Endothelial cell of umbilical vein (primary cell): ENCODE data around the gene NUP214. TPM values are rescaled to one million over a fixed set of nuclear protein-coding genes. Genes with fewer than 3 reads are reported as not detected.

Experiments
- BruUV-seq: library from RNA; stranded (reverse); fragments of 400-500 nt; replicated peaks from 2 replicates; lab custom pipeline; 2021; lab: Mats Ljungman, UMichigan
- CTCF ChIA-PET: fragments of 300-600, 350-600 bp; sonication (Branson Sonifier 250); formaldehyde crosslinking; loops from one replicate; lab custom pipeline; 2021; ENCODE audit warnings: antibody characterized with exemption, inconsistent platforms; lab: Charles Lee
- POLR2A ChIA-PET: fragments of 300-600, 350-600 bp; sonication (Branson Sonifier 250); formaldehyde crosslinking; loops from one replicate; lab custom pipeline; 2021; ENCODE audit warnings: antibody characterized with exemption, inconsistent platforms; lab: Charles Lee
- DNase-seq: peaks from one replicate; pipeline ENCODE4 v3.0.0-alpha.2; 2011; ENCODE audit warnings: low read depth, low spot score
- FAIRE-seq: peaks from 2 replicates; lab custom pipeline; 2011; peaks lifted over from hg19 to GRCh38; lab: Jason Lieb, UNC
- H2AFZ ChIP-seq: 2 replicates; pipeline ENCODE4 v1.6.0; 2012; ENCODE audit warnings: low read depth, low read length, control low read depth, inconsistent platforms
- H3K27ac ChIP-seq: 2 replicates; pipeline ENCODE4 v1.5.1; 2011; ENCODE audit warnings: low read depth, mild to moderate bottlenecking, control low read depth, low read length, moderate library complexity; ENCODE audit not compliant: insufficient read depth
- H3K27me3 ChIP-seq, 2 experiments: 2 replicates each; pipeline versions ENCODE4 v1.6.0 to v1.6.1; 2011; ENCODE audit warnings: low read length in 2 of 2, mixed read lengths in 1 of 2; ENCODE audit not compliant: control insufficient read depth in 2 of 2, insufficient read depth in 2 of 2
- H3K36me3 ChIP-seq, 2 experiments: 2 replicates in 1 of 2; 3 replicates in 1 of 2; pipeline ENCODE4 v1.5.1; 2011; ENCODE audit warnings: low read length in 2 of 2, mild to moderate bottlenecking in 1 of 2, moderate library complexity in 1 of 2; ENCODE audit not compliant: control insufficient read depth in 2 of 2, insufficient read depth in 2 of 2; ENCODE audit errors: extremely low read depth in 1 of 2
- H3K4me1 ChIP-seq: 3 replicates; pipeline ENCODE4 v1.5.1; 2011; ENCODE audit warnings: mild to moderate bottlenecking, low read length; ENCODE audit not compliant: control insufficient read depth, insufficient read depth; ENCODE audit errors: extremely low read depth
- H3K4me2 ChIP-seq: 2 replicates; pipeline ENCODE4 v1.6.1; 2011; ENCODE audit warnings: low read length, control low read depth, mixed read lengths; ENCODE audit not compliant: insufficient read depth
- H3K4me3 ChIP-seq, 3 experiments: fragments of 200-600 bp in 1 of 3; sonication (generic), shearing (Covaris generic) in 1 of 3; replicated peaks in 1 of 3; 2 replicates each; pipeline ENCODE4 v1.5.1; 2011 to 2016; ENCODE audit warnings: control low read depth in 3 of 3, low read length in 3 of 3, mild to moderate bottlenecking in 2 of 3, inconsistent platforms in 1 of 3, low read depth in 1 of 3, moderate library complexity in 1 of 3; ENCODE audit not compliant: insufficient read depth in 1 of 3
- H3K79me2 ChIP-seq: 2 replicates; pipeline ENCODE4 v1.6.0; 2012; ENCODE audit warnings: low read length, inconsistent platforms; ENCODE audit not compliant: control insufficient read depth, insufficient read depth
- H3K9ac ChIP-seq: replicated peaks from 2 replicates; pipeline ENCODE3; 2011; ENCODE audit warnings: low read length, control low read depth; ENCODE audit not compliant: insufficient read depth; ENCODE audit errors: extremely low read depth
- H3K9me1 ChIP-seq: replicated peaks from 3 replicates; pipeline ENCODE4 v1.6.0; 2011; ENCODE audit warnings: mild to moderate bottlenecking, low read length; ENCODE audit not compliant: control insufficient read depth, insufficient read depth; ENCODE audit errors: extremely low read depth
- H3K9me3 ChIP-seq: replicated peaks from 2 replicates; pipeline ENCODE4 v1.5.1; 2012; ENCODE audit warnings: low read length, inconsistent platforms; ENCODE audit not compliant: control insufficient read depth, insufficient read depth
- H4K20me1 ChIP-seq: replicated peaks from 2 replicates; pipeline ENCODE3; 2011; ENCODE audit warnings: mild to moderate bottlenecking, low read length; ENCODE audit not compliant: control insufficient read depth, insufficient read depth; ENCODE audit errors: extremely low read depth
- GATA2 ChIP-seq: IDR thresholded peaks from 2 replicates; pipeline ENCODE4 v1.7.0; 2011; ENCODE audit warnings: low read depth, mild to moderate bottlenecking, moderate library complexity, mixed read lengths, low read length; ENCODE audit not compliant: insufficient read length, insufficient read depth
- JUN ChIP-seq: IDR thresholded peaks from 2 replicates; pipeline ENCODE4 v1.6.1; 2011; ENCODE audit warnings: borderline replicate concordance, low read depth; ENCODE audit not compliant: insufficient read length, insufficient read depth
- MYC ChIP-seq: IDR thresholded peaks from one replicate; pipeline ENCODE4 v1.6.1; 2011; ENCODE audit warnings: mild to moderate bottlenecking, low read depth, low read length
- dilution Hi-C: fragments of 300-500 bp; cut with MboI; formaldehyde crosslinking; loops from one replicate; pipeline ENCODE4 v1.15.0; 2019; ENCODE audit warnings: low sequenced_read_pairs; ENCODE audit not compliant: extremely low pct_ligation_motif_present
- intact Hi-C: fragments of 100-400 bp; cut with micrococcal nuclease; formaldehyde crosslinking; loops from one replicate; pipeline ENCODE4 v1.10.0; 2022
- polyA plus RNA-seq, 4 experiments: library from polyadenylated mRNA; depleted of rRNA in 3 of 4; stranded (reverse) in 3 of 4; unstranded in 1 of 4; fragments of >200 nt; gene quantifications; 2 replicates each; pipeline versions ENCODE4 v1.2.1 to v1.2.3, GENCODE V29; 2011 to 2012; ENCODE audit warnings: missing spikeins in 1 of 4
- total RNA-seq: library from RNA; stranded (reverse); gene quantifications from 2 replicates; pipeline ENCODE4 v1.2.3, GENCODE V29; 2021
- TF ChIP-seq, protein P1 (sequence below): IDR thresholded peaks from 2 replicates; pipeline ENCODE4 v1.6.1; 2011; ENCODE audit not compliant: insufficient read depth, insufficient read length

Gene NUP214
- total and polyA plus RNA-seq, 2 donors (not counting 3 experiments of a cell fraction or from before 2014, with no cell fraction given): 28.7 to 65.9 TPM

DNA sequence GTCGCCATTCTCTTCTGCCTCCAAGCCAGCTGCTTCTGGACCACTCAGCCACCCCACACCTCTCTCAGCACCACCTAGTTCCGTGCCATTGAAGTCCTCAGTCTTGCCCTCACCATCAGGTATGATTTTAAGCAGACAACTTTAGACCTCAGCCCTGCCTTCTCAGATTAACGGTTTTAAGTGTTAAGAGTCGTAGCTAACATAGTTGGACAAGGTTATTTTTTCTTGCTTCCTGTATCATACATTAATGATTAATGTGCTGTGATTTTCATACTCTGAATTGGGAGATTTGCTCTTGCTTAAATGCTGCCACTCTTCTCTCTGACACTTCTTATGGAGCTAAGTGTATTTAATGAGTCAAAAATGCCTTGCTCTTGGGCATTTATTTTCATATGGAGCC is 20.8 kb downstream of the NUP214 start:
- no peak overlapping the region for H2AFZ ChIP-seq
- intact Hi-C loops: no loop called here
- H3K9me1 ChIP-seq: no peaks in the 10 kb centered on the region
- DNase-seq: no peak
- ChIA-PET CTCF (interaction anchor here (1.2 kb wide), 1 partner anchor 31 kb away, joined by 3 read pairs; no protein-coding TSS in a partner anchor), POLR2A (no interaction called here)
- no peak overlapping the region for H3K9ac ChIP-seq
- no peak overlapping the region for H3K27ac ChIP-seq
- no TSS peak for BruUV-seq
- no peaks in the 10 kb centered on the region for H3K79me2 ChIP-seq
- no peak for FAIRE-seq
- H3K27me3 ChIP-seq: no peaks in the 10 kb centered on the region
- H3K4me1 ChIP-seq: no peaks in the 10 kb centered on the region
- peaks cover 44 to 50% of the 10 kb centered on the region in 2 experiments for H3K36me3 ChIP-seq
- no peak overlapping the region for H3K4me2 ChIP-seq
- dilution Hi-C loops: no loop called here
- no peaks in the 10 kb centered on the region for H3K9me3 ChIP-seq
- TF ChIP-seq MYC (no peak), GATA2 (no peak), JUN (no peak)
- H3K4me3 ChIP-seq: no peak overlapping the region
- H4K20me1 ChIP-seq: no peaks in the 10 kb centered on the region

DNA sequence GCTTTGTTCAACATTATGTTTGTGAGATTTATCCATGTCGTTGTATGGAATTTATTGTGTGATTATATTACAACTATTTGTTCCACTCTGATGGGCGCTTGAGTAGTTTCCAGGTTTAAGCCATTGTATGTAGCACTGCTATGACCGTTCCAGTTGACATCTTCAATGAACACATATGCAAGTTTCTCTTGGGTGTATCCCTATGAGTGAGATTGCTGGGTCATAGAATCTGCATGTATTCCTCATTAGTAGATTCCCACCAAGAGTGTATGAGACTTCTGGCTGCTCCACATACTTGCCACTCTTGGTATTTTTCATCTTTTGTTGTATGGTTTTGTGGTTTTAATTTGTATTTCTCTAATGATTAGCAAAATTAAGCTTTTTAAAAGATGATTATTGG is 22.9 kb downstream of the NUP214 start:
- intact Hi-C loops (no loop called here), dilution Hi-C loops (no loop called here)
- H3K9ac ChIP-seq: no peak overlapping the region
- no peak overlapping the region for H3K4me2 ChIP-seq
- no peak for DNase-seq
- no peaks in the 10 kb centered on the region for H3K4me1 ChIP-seq
- no peaks in the 10 kb centered on the region for H3K27me3 ChIP-seq
- TF ChIP-seq MYC: no peak
- TF ChIP-seq, protein P1, sequence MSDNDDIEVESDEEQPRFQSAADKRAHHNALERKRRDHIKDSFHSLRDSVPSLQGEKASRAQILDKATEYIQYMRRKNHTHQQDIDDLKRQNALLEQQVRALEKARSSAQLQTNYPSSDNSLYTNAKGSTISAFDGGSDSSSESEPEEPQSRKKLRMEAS: no peak
- no peak overlapping the region for H2AFZ ChIP-seq
- no TSS peak for BruUV-seq
- H3K36me3 ChIP-seq: peaks cover 36 to 50% of the 10 kb centered on the region in 2 experiments
- FAIRE-seq: no peak
- H3K9me3 ChIP-seq: no peaks in the 10 kb centered on the region
- no peaks in the 10 kb centered on the region for H4K20me1 ChIP-seq
- ChIA-PET CTCF (interaction anchor here (0.9 kb wide), 1 partner anchor 13 kb away, joined by 3 read pairs; no protein-coding TSS in a partner anchor), POLR2A (no interaction called here)
- H3K27ac ChIP-seq: no peak overlapping the region
- H3K79me2 ChIP-seq: no peaks in the 10 kb centered on the region
- H3K9me1 ChIP-seq: no peaks in the 10 kb centered on the region
- no peak overlapping the region for H3K4me3 ChIP-seq
